IMR-90 (cell line): ENCODE data around the gene NEGR1. TPM values are rescaled to one million over a fixed set of nuclear protein-coding genes. Genes with fewer than 3 reads are reported as not detected.

Experiments used
- ATAC-seq: fragments of 200-7000 bp; cut with Tn5 transposase; 2 replicates; pipeline ENCODE4 v1.9.1; 2020; ENCODE audit warnings: low read depth, mild to moderate bottlenecking, moderate library complexity
- BruUV-seq: library from RNA; stranded (reverse); fragments of 400-500 nt; replicated peaks from 2 replicates; lab custom pipeline; 2021; lab: Mats Ljungman, UMichigan
- CTCF ChIA-PET: fragments of 300-600 bp; formaldehyde crosslinking; extraction: SDS; loops from one replicate; lab custom pipeline; 2021; ENCODE audit warnings: antibody characterized with exemption; lab: Yijun Ruan, JAX
- POLR2A ChIA-PET: fragments of 300-600 bp; sonication (Branson Sonifier 250); formaldehyde crosslinking; loops from one replicate; lab custom pipeline; 2022; ENCODE audit warnings: antibody characterized with exemption; ENCODE audit not compliant: unreplicated experiment; lab: Charles Lee
- DNase-seq: peaks from one replicate; pipeline ENCODE4 v3.0.0; 2013
- H2AFZ ChIP-seq: replicated peaks from 2 replicates; pipeline ENCODE3; 2013; ENCODE audit warnings: low read length, mild to moderate bottlenecking; ENCODE audit not compliant: poor library complexity
- H2AK5ac ChIP-seq: 2 replicates; pipeline ENCODE4 v1.6.1; 2013; ENCODE audit warnings: low read depth, low read length, inconsistent platforms
- H2AK9ac ChIP-seq: replicated peaks from 2 replicates; pipeline ENCODE3; 2013; ENCODE audit warnings: mild to moderate bottlenecking, low read depth, low read length, moderate library complexity; ENCODE audit not compliant: poor library complexity
- H2BK120ac ChIP-seq: 2 replicates; pipeline ENCODE4 v1.6.1; 2013; ENCODE audit warnings: low read depth, low read length, inconsistent platforms
- H2BK15ac ChIP-seq: 3 replicates; pipeline ENCODE4 v1.6.1; 2013; ENCODE audit warnings: low read depth, low read length, inconsistent platforms
- H2BK20ac ChIP-seq: 2 replicates; pipeline ENCODE4 v1.6.1; 2013; ENCODE audit warnings: low read depth, mild to moderate bottlenecking, inconsistent platforms, low read length, moderate library complexity
- H2BK5ac ChIP-seq: 2 replicates; pipeline ENCODE4 v1.6.1; 2013; ENCODE audit warnings: mild to moderate bottlenecking, low read depth, low read length, inconsistent platforms; ENCODE audit not compliant: poor library complexity, severe bottlenecking
- H3K14ac ChIP-seq: replicated peaks from 2 replicates; pipeline ENCODE4 v1.6.1; 2013; ENCODE audit warnings: low read depth, low read length, inconsistent platforms
- H3K18ac ChIP-seq: 2 replicates; pipeline ENCODE4 v1.6.1; 2013; ENCODE audit warnings: low read depth, low read length, control low read depth
- H3K23ac ChIP-seq: 2 replicates; pipeline ENCODE4 v1.6.1; 2013; ENCODE audit warnings: low read depth, low read length, inconsistent platforms
- H3K27ac ChIP-seq: 2 replicates; pipeline ENCODE4 v1.5.1; 2013; ENCODE audit warnings: mild to moderate bottlenecking, control low read depth, low read length; ENCODE audit not compliant: insufficient read depth
- H3K27me3 ChIP-seq: 2 replicates; pipeline ENCODE4 v1.6.1; 2013; ENCODE audit warnings: low read length; ENCODE audit not compliant: control insufficient read depth, insufficient read depth
- H3K36me3 ChIP-seq: 2 replicates; pipeline ENCODE4 v1.6.1; 2013; ENCODE audit warnings: low read length, mixed read lengths; ENCODE audit not compliant: control insufficient read depth, insufficient read depth
- H3K4ac ChIP-seq: 2 replicates; pipeline ENCODE4 v1.6.1; 2013; ENCODE audit warnings: low read depth, low read length, inconsistent platforms
- H3K4me1 ChIP-seq: 2 replicates; pipeline ENCODE4 v1.6.1; 2013; ENCODE audit warnings: low read length, mixed read lengths; ENCODE audit not compliant: control insufficient read depth, insufficient read depth
- H3K4me2 ChIP-seq: 2 replicates; pipeline ENCODE4 v1.6.1; 2013; ENCODE audit warnings: low read depth, mild to moderate bottlenecking, control low read depth, low read length, moderate library complexity
- H3K4me3 ChIP-seq: 2 replicates; pipeline ENCODE4 v1.5.1; 2013; ENCODE audit warnings: low read depth, mild to moderate bottlenecking, control low read depth, low read length, moderate library complexity; ENCODE audit not compliant: insufficient read depth
- H3K56ac ChIP-seq: 2 replicates; pipeline ENCODE4 v1.6.1; 2013; ENCODE audit warnings: low read length, inconsistent platforms; ENCODE audit not compliant: insufficient read depth; ENCODE audit errors: extremely low read depth
- H3K79me1 ChIP-seq, 2 experiments: 2 replicates each; pipeline ENCODE4 v1.6.1; 2013; ENCODE audit warnings: low read length in 2 of 2, inconsistent platforms in 1 of 2, low read depth in 1 of 2
- H3K9ac ChIP-seq: 2 replicates; pipeline ENCODE4 v1.6.1; 2013; ENCODE audit warnings: low read depth, low read length, control low read depth
- H3K9me1 ChIP-seq: 2 replicates; pipeline ENCODE4 v1.6.1; 2013; ENCODE audit warnings: low read length, inconsistent platforms; ENCODE audit not compliant: insufficient read depth
- H3K9me3 ChIP-seq: 2 replicates; pipeline ENCODE4 v1.6.1; 2013; ENCODE audit warnings: low read length; ENCODE audit not compliant: control insufficient read depth, insufficient read depth
- H4K20me1 ChIP-seq: 2 replicates; pipeline ENCODE4 v1.6.1; 2013; ENCODE audit warnings: low read length, inconsistent platforms; ENCODE audit not compliant: insufficient read depth
- H4K5ac ChIP-seq: 2 replicates; pipeline ENCODE4 v1.6.1; 2013; ENCODE audit warnings: mild to moderate bottlenecking, low read depth, low read length, control low read depth
- H4K8ac ChIP-seq, 2 experiments: 2 replicates each; pipeline ENCODE4 v1.6.1; 2013; ENCODE audit warnings: low read depth in 2 of 2, low read length in 2 of 2, control low read depth in 1 of 2, inconsistent platforms in 1 of 2
- H4K91ac ChIP-seq: 2 replicates; pipeline ENCODE4 v1.6.1; 2013; ENCODE audit warnings: low read depth, low read length, inconsistent platforms; ENCODE audit not compliant: insufficient read depth
- CHD1 ChIP-seq: IDR thresholded peaks from 2 replicates; pipeline ENCODE4 v1.6.1; 2012; ENCODE audit warnings: low read depth, low read length, improper control_type of control experiment
- MAFK ChIP-seq: IDR thresholded peaks from 2 replicates; pipeline ENCODE4 v1.6.1; 2012; ENCODE audit warnings: low read depth, low read length, improper control_type of control experiment
- USF2 ChIP-seq: fragments of 150-350 bp; IDR thresholded peaks from 2 replicates; pipeline ENCODE4 v1.6.1; 2017; ENCODE audit warnings: mild to moderate bottlenecking, antibody characterized with exemption, low read length, low read depth
- dilution Hi-C: fragments of 300-500 bp; cut with HindIII; formaldehyde crosslinking; loops from one replicate; pipeline ENCODE4 v1.14.3; 2018; ENCODE audit warnings: low sequenced_read_pairs; ENCODE audit not compliant: unreplicated experiment
- in situ Hi-C: fragments of 300-500 bp; cut with MboI; formaldehyde crosslinking; loops from 3 replicates; pipeline ENCODE4 v1.14.3; 2019; ENCODE audit warnings: low sequenced_read_pairs, inconsistent platforms, mixed read lengths
- intact Hi-C: fragments of 100-400 bp; cut with micrococcal nuclease; formaldehyde crosslinking; loops from 2 replicates; pipeline ENCODE4 v1.10.0; 2022
- polyA plus RNA-seq, 3 experiments: library from polyadenylated mRNA; depleted of rRNA; stranded (reverse); fragments of >200 nt; gene quantifications; 2 replicates each; pipeline ENCODE4 v1.2.3, GENCODE V29; 2012; ENCODE audit warnings: low replicate concordance in 1 of 3
- total RNA-seq: library from RNA; depleted of rRNA; stranded (reverse); fragments of >200 nt; gene quantifications from 2 replicates; pipeline ENCODE4 v1.2.3, GENCODE V29; 2012

Gene NEGR1
- total and polyA plus RNA-seq, 2 of the 4 experiments (the other 2 are of a cell fraction): 5.1 to 9.1 TPM

DNA sequence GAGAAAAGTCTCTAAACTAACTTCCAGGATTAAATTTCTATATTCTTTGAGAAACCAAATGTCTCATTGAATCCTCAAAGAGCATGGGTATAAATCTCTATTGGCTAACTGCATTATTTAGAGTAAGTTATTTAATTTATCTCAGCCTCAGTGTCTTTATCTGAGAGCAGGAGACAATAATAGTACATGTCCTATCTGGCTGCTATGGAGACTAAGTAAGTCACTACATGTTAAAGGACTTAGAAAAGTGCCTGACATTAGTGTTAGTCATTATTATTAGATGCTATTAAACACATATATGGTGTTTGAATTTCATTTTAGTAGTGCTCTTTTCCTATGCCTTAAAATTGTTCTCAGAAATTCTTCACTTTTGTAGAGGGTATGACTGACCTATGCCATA, 505.2 kb downstream of the NEGR1 start:
- no TSS peak for BruUV-seq
- H3K27me3 ChIP-seq: no peaks in the 10 kb centered on the region
- H3K18ac ChIP-seq: no peak overlapping the region
- H3K4ac ChIP-seq: no peak overlapping the region
- H2BK20ac ChIP-seq: no peak overlapping the region
- no peak overlapping the region for H3K27ac ChIP-seq
- no peak overlapping the region for H2BK15ac ChIP-seq
- dilution Hi-C loops (no loop called here), intact Hi-C loops (no loop called here), in situ Hi-C loops (no loop called here)
- H3K56ac ChIP-seq: no peak overlapping the region
- H3K9me1 ChIP-seq: no peaks in the 10 kb centered on the region
- TF ChIP-seq USF2 (no peak), CHD1 (no peak), MAFK (no peak)
- H3K36me3 ChIP-seq: no peaks in the 10 kb centered on the region
- no peak overlapping the region for H3K4me2 ChIP-seq
- H4K5ac ChIP-seq: no peak overlapping the region
- H3K4me3 ChIP-seq: no peak overlapping the region
- H3K23ac ChIP-seq: no peak overlapping the region
- no peaks in the 10 kb centered on the region for H3K79me1 ChIP-seq
- H4K20me1 ChIP-seq: no peaks in the 10 kb centered on the region
- H2AFZ ChIP-seq: no peak overlapping the region
- CTCF ChIA-PET: no interaction called here
- H2AK5ac ChIP-seq: no peak overlapping the region
- ATAC-seq: no peak
- no peaks in the 10 kb centered on the region for H3K4me1 ChIP-seq
- no peak overlapping the region for H4K8ac ChIP-seq
- H2BK5ac ChIP-seq: no peak overlapping the region
- POLR2A ChIA-PET: no interaction called here
- H3K9ac ChIP-seq: no peak overlapping the region
- no peak overlapping the region for H2BK120ac ChIP-seq
- H4K91ac ChIP-seq: no peak overlapping the region
- no peak overlapping the region for H2AK9ac ChIP-seq
- no peak for DNase-seq
- H3K9me3 ChIP-seq: no peaks in the 10 kb centered on the region
- H3K14ac ChIP-seq: no peak overlapping the region
